ENCODE data around the gene CD8B2. TPM values are rescaled to one million over a fixed set of nuclear protein-coding genes. Genes with fewer than 3 reads are reported as not detected.

The CD8B2 gene
- total RNA-seq, 1 experiment from 2014 or later = 0.14 TPM

- no peak for TF ChIP-seq CTCF (IDR thresholded peaks at IDR 0.05; ENCODE audit: insufficient read depth in 1 of 2, low read depth in 1 of 2, low read length in 1 of 2, severe bottlenecking in 1 of 2, unreplicated experiment in 1 of 2)
- Mint-ChIP-seq H3K9me3 (ENCODE audit: unreplicated experiment) (no peaks in the 10 kb centered on the region), H3K36me3 (ENCODE audit: insufficient read depth, unreplicated experiment) (no peaks in the 10 kb centered on the region), H3K4me1 (ENCODE audit: low read depth, unreplicated experiment) (no peaks in the 10 kb centered on the region), H3K27ac (ENCODE audit: unreplicated experiment) (no peak overlapping the region), H3K27me3 (ENCODE audit: insufficient read depth, unreplicated experiment) (peaks cover 13% of the 10 kb centered on the region), H3K4me3 (ENCODE audit: unreplicated experiment) (no peak overlapping the region)
- Histone ChIP-seq H3K4me1 (peaks cover 3% of the 10 kb centered on the region; the same call in 1 of the 2 replicates), H3K27me3 (replicated peaks; ENCODE audit: control insufficient read depth, insufficient read depth, low read length) (no peaks in the 10 kb centered on the region), H3K4me3 (ENCODE audit: low read depth, low read length) (no peak overlapping the region), H3K9me3 (0 out of 2 replicates have a peak, but pooled peaks cover 3% of the 10 kb centered on the region), H3K36me3 (ENCODE audit: control insufficient read depth, insufficient read depth, low read length) (no peaks in the 10 kb centered on the region)
- intact Hi-C loops (cut with micrococcal nuclease; ENCODE audit: unreplicated experiment) = no loop called here
- no TSS peak for BruUV-seq (replicated peaks)
- no peak for DNase-seq
- POLR2A ChIA-PET = no interaction called here
- CTCF ChIA-PET = no interaction called here
Observed at GRCh38 chr2:106537791-106538191, 50.6 kb downstream of the CD8B2 start.

DNA sequence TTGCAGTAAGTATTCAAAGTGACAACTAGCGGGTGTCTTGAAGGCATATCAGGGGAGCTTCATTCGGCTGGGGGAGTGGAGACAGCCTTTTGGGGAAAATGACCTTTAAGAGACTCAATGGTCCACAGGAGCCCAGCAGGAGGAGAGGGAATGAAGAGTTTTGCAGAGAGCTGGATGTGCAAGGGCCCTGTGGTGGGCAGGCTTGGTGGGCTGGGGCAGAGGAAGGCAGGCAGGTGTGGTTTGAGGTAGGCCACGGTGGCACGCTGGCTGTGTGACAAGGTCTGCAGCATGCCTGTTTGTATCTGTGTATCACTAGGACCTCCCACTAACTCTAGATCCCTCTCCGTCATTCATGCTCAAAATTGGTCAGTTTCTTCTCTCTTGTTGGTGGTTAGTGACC is 53.7 kb downstream of the CD8B2 start:
- Histone ChIP-seq H3K36me3 (ENCODE audit: control insufficient read depth, insufficient read depth, low read length) (no peaks in the 10 kb centered on the region), H3K4me3 (ENCODE audit: low read depth, low read length) (no peak overlapping the region), H3K27me3 (replicated peaks; ENCODE audit: control insufficient read depth, insufficient read depth, low read length) (no peaks in the 10 kb centered on the region), H3K4me1 (no peaks in the 10 kb centered on the region), H3K9me3 (0 out of 2 replicates have a peak, but pooled peaks cover 3% of the 10 kb centered on the region)
- BruUV-seq (replicated peaks) = no TSS peak
- no peak for DNase-seq
- no peak overlapping the region for H3K4me3 Mint-ChIP-seq (ENCODE audit: unreplicated experiment)
- H3K27ac Mint-ChIP-seq (ENCODE audit: unreplicated experiment) = no peak overlapping the region
- TF ChIP-seq CTCF (IDR thresholded peaks at IDR 0.05; ENCODE audit: insufficient read depth in 1 of 2, low read depth in 1 of 2, low read length in 1 of 2, severe bottlenecking in 1 of 2, unreplicated experiment in 1 of 2) = no peak
- no peaks in the 10 kb centered on the region for H3K36me3 Mint-ChIP-seq (ENCODE audit: insufficient read depth, unreplicated experiment)
- intact Hi-C loops (cut with micrococcal nuclease; ENCODE audit: unreplicated experiment) = loop anchor here (5.0 kb wide), 1 partner anchor 79 kb away; no protein-coding TSS in a partner anchor
- ChIA-PET POLR2A (no interaction called here), CTCF (no interaction called here)
- H3K4me1 Mint-ChIP-seq (ENCODE audit: low read depth, unreplicated experiment) = no peaks in the 10 kb centered on the region
- peaks cover 12% of the 10 kb centered on the region for H3K27me3 Mint-ChIP-seq (ENCODE audit: insufficient read depth, unreplicated experiment)
- no peaks in the 10 kb centered on the region for H3K9me3 Mint-ChIP-seq (ENCODE audit: unreplicated experiment)

- Mint-ChIP-seq H3K36me3 (ENCODE audit: insufficient read depth, unreplicated experiment) (no peaks in the 10 kb centered on the region), H3K4me1 (ENCODE audit: low read depth, unreplicated experiment) (no peaks in the 10 kb centered on the region), H3K27ac (ENCODE audit: unreplicated experiment) (no peak overlapping the region), H3K9me3 (ENCODE audit: unreplicated experiment) (no peaks in the 10 kb centered on the region), H3K4me3 (ENCODE audit: unreplicated experiment) (no peak overlapping the region), H3K27me3 (ENCODE audit: insufficient read depth, unreplicated experiment) (peaks cover 12% of the 10 kb centered on the region)
- Histone ChIP-seq H3K27me3 (replicated peaks; ENCODE audit: control insufficient read depth, insufficient read depth, low read length) (no peaks in the 10 kb centered on the region), H3K4me1 (no peaks in the 10 kb centered on the region), H3K4me3 (ENCODE audit: low read depth, low read length) (no peak overlapping the region), H3K36me3 (ENCODE audit: control insufficient read depth, insufficient read depth, low read length) (no peaks in the 10 kb centered on the region), H3K9me3 (0 out of 2 replicates have a peak, but pooled peaks cover 3% of the 10 kb centered on the region)
- DNase-seq = no peak
- CTCF ChIA-PET = no interaction called here
- TF ChIP-seq CTCF (IDR thresholded peaks at IDR 0.05; ENCODE audit: insufficient read depth in 1 of 2, low read depth in 1 of 2, low read length in 1 of 2, severe bottlenecking in 1 of 2, unreplicated experiment in 1 of 2) = no peak
- no TSS peak for BruUV-seq (replicated peaks)
- POLR2A ChIA-PET = no interaction called here
- intact Hi-C loops (cut with micrococcal nuclease; ENCODE audit: unreplicated experiment) = loop anchor here (5.0 kb wide), 1 partner anchor 79 kb away; no protein-coding TSS in a partner anchor
Observed at GRCh38 chr2:106541333-106541732, 54.2 kb downstream of the CD8B2 start.
